ENCODE data around the gene RRP1. TPM values are rescaled to one million over a fixed set of nuclear protein-coding genes. Genes with fewer than 3 reads are reported as not detected.

The RRP1 gene
- total RNA-seq, 2 donors from 2014 or later: 14.5 to 25.7 TPM

- Histone ChIP-seq H3K27me3 (no peaks in the 10 kb centered on the region), H3K9ac (ENCODE audit: low read depth in 2 of 2, low read length in 2 of 2) (no peak overlapping the region), H3K27ac (no peak overlapping the region), H3K4me1 (no peaks in the 10 kb centered on the region), H3K9me3 (no peaks in the 10 kb centered on the region), H3K36me3 (peaks cover 9% of the 10 kb centered on the region), H3K4me3 (no peak overlapping the region)
- intact Hi-C loops (cut with DNase I): no loop called here
- TF ChIP-seq CTCF (IDR thresholded peaks at IDR 0.05): no peak
- no peak for DNase-seq
Measured at GRCh38 chr21:43801006-43801783, 11.8 kb downstream of the RRP1 start.

GRCh38 chr21:43802713-43803313 is 13.4 kb downstream of the RRP1 start:
- Histone ChIP-seq H3K36me3 (peaks cover 5% of the 10 kb centered on the region), H3K27me3 (no peaks in the 10 kb centered on the region), H3K4me3 (no peak overlapping the region), H3K9ac (ENCODE audit: low read depth in 2 of 2, low read length in 2 of 2) (no peak overlapping the region), H3K4me1 (no peaks in the 10 kb centered on the region), H3K9me3 (no peaks in the 10 kb centered on the region), H3K27ac (no peak overlapping the region)
- no peak for DNase-seq
- no peak for TF ChIP-seq CTCF (IDR thresholded peaks at IDR 0.05)
- intact Hi-C loops (cut with DNase I): no loop called here

GRCh38 chr21:43803558-43804300 is 14.4 kb downstream of the RRP1 start:
- Histone ChIP-seq H3K9ac (ENCODE audit: low read depth in 2 of 2, low read length in 2 of 2) (no peak overlapping the region), H3K27ac (no peak overlapping the region), H3K4me3 (no peak overlapping the region), H3K4me1 (no peaks in the 10 kb centered on the region), H3K9me3 (no peaks in the 10 kb centered on the region), H3K27me3 (no peaks in the 10 kb centered on the region), H3K36me3 (no peaks in the 10 kb centered on the region)
- no peak for TF ChIP-seq CTCF (IDR thresholded peaks at IDR 0.05)
- no peak for DNase-seq
- intact Hi-C loops (cut with DNase I): no loop called here

- Histone ChIP-seq H3K9me3 (no peaks in the 10 kb centered on the region), H3K27ac (no peak overlapping the region), H3K4me3 (no peak overlapping the region), H3K9ac (ENCODE audit: low read depth in 2 of 2, low read length in 2 of 2) (no peak overlapping the region), H3K4me1 (no peaks in the 10 kb centered on the region), H3K36me3 (no peaks in the 10 kb centered on the region), H3K27me3 (no peaks in the 10 kb centered on the region)
- DNase-seq: no peak
- no peak for TF ChIP-seq CTCF (IDR thresholded peaks at IDR 0.05)
- intact Hi-C loops (cut with DNase I): loop anchor here (5.0 kb wide), 1 partner anchor 132 kb away; no protein-coding TSS in a partner anchor
Measured at GRCh38 chr21:43805275-43805800, 16.0 kb downstream of the RRP1 start.

GRCh38 chr21:43806017-43806710 is 16.8 kb downstream of the RRP1 start:
- no peaks in the 10 kb centered on the region for H3K4me1 ChIP-seq
- H3K36me3 ChIP-seq: no peaks in the 10 kb centered on the region
- H3K9me3 ChIP-seq: no peaks in the 10 kb centered on the region
- intact Hi-C loops (cut with DNase I): loop anchor here (5.0 kb wide), 1 partner anchor 131 kb away; no protein-coding TSS in a partner anchor
- no peaks in the 10 kb centered on the region for H3K27me3 ChIP-seq
- DNase-seq: no peak
- H3K9ac ChIP-seq (ENCODE audit: low read depth in 2 of 2, low read length in 2 of 2): no peak overlapping the region
- no peak overlapping the region for H3K27ac ChIP-seq
- no peak overlapping the region for H3K4me3 ChIP-seq
- TF ChIP-seq CTCF (IDR thresholded peaks at IDR 0.05): no peak

Measured in colonic mucosa (tissue), 4 donors.